HG03521 (cell line): ENCODE data around the gene SLC35B3.
A peak's percentile ranks its signal among the peaks of the same experiment; 100 is the strongest.
"Not testable (repeated sequence)": the region's sequence is repeated elsewhere in the genome, so short reads cannot be mapped to it uniquely, and the experiment has no call there.

Source experiments
- ATAC-seq: cut with Tn5 transposase; IDR thresholded peaks from one replicate; pipeline ENCODE4 v1.9.1; 2021; ENCODE audit warnings: mild to moderate bottlenecking, moderate library complexity; ENCODE audit not compliant: unreplicated experiment

SLC35B3 gene

DNA sequence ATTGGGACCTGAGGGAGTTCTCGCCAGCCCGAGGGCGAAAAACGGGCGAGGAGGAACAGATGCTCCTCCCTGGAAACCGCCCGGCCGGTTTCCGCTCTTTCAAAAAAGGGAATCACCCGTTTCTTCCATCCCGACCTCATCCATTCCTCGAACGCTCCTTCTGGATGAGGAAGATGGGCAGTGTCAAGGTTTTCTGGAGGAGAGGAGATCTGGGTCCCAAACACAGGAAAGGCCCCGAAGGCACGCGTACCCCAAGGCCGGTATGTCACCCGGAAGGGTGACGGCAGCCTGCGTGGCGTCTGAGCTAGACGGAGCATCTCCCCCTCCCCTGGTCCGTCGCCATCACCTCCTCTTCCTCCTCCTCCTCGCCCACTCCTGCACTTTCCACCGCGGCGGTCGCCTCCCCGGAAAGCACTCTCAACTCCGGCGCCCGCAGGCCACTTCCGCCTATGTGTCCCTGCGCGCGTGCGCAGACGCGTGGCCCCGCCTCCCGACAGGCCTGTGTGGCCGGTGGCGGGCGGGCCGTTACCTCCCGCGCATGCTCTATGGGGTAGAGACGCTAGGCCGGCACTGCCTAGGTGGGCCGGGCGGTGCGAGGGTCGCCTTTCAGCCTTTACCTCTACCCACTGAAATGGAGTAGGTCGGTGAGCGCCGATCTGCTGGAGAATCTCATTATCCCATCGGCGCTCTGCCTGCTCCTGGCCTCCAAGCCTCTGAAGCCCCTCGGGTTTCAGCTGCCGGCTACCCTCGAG, at the start of gene SLC35B3:
Gene SLC35B3, minus strand, starts transcription at position 453 of the 752 bp plus-strand sequence.
- peak; percentile 94 for ATAC-seq

GRCh38 chr6:8483650-8484049, 48.3 kb upstream of the SLC35B3 start:
- ATAC-seq: no peak

- ATAC-seq: no peak
Observed at GRCh38 chr6:8481727-8482126, 46.4 kb upstream of the SLC35B3 start.

- no peak for ATAC-seq
Observed at GRCh38 chr6:8478418-8478817, 43.1 kb upstream of the SLC35B3 start.

DNA sequence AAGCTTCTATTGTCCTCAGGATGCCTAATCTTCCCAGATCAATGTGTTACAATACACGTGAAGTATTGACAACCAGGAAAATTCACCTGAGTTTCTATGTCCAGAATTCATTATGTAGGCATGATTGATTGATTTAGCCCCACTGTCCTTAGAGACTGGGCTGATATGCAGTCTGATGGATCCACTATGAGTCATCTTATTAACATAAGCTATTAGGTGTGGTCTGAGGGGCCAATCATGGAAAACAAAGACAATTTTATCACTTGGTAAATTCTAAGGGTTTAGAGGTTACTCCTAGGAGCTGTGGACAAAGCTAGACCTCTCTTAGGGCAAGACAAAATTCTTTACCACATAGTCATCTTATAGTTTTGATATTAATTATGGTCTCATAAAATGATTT, 41.3 kb upstream of the SLC35B3 start:
- ATAC-seq: no peak

- ATAC-seq: no peak
Observed at GRCh38 chr6:8468552-8469356, 33.4 kb upstream of the SLC35B3 start.

DNA sequence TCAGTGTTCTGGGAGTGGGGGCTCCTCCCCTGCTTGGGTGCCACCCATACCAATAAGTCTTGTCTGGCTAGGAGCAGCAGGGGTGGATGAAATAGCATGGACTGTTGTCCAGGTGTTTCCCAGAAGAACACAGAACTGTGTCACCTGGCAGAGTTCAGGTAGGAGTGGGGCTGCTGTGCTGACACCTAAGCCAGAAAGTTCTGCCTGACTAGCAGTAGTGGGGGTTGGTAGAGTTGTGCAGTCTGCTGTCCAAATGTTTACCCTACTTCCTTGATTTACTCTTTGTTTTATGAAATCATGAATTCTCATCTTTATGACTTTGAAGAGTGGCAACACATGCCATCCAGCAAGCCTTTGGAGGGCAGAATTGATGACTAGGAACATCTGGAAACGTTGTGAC, 27.3 kb upstream of the SLC35B3 start:
- ATAC-seq: no peak

GRCh38 chr6:8462169-8462568, 26.8 kb upstream of the SLC35B3 start:
- ATAC-seq: no peak

DNA sequence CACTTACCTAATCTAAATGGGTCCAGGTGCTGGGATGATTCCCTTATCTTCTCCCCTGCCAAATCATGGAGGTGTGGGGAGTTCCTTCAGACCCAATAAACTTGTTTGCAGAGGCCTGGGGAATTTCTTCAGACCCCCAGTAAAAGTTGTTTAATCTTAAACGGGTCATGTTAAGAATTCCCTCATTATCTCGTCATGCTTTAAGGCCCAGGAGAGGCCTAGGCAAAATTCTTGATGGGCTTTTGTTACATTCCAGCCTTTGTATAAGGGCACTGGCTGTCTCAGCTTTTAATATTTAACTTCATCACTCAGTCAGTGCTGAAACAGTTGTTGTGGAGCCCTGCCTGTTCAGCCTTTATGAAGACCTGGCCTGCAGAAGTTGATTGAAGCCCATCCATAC, 11.0 kb upstream of the SLC35B3 start:
- ATAC-seq: no peak

- ATAC-seq: not testable (repeated sequence)
Observed at GRCh38 chr6:8445930-8446329, 10.6 kb upstream of the SLC35B3 start.

GRCh38 chr6:8442150-8442549, 6.8 kb upstream of the SLC35B3 start:
- ATAC-seq: no peak

DNA sequence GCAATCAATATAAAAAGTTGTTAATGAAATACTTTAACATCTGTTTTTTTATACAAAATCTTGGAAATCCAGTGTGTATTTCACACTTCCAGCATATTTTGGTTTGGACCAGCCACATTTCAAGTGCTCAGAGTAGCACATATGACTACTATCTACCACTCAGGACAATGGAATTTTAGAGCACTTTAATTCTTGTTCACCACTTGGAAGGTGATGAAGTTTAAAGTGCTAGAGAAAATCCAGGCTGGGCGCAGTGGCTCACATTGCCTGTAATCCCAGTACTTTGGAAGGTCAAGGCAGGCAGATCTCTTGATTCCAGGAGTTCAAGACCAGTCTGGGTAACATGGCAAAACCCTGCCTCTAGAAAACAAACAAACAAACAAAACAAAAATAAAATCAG, 6.1 kb upstream of the SLC35B3 start:
- no peak for ATAC-seq

DNA sequence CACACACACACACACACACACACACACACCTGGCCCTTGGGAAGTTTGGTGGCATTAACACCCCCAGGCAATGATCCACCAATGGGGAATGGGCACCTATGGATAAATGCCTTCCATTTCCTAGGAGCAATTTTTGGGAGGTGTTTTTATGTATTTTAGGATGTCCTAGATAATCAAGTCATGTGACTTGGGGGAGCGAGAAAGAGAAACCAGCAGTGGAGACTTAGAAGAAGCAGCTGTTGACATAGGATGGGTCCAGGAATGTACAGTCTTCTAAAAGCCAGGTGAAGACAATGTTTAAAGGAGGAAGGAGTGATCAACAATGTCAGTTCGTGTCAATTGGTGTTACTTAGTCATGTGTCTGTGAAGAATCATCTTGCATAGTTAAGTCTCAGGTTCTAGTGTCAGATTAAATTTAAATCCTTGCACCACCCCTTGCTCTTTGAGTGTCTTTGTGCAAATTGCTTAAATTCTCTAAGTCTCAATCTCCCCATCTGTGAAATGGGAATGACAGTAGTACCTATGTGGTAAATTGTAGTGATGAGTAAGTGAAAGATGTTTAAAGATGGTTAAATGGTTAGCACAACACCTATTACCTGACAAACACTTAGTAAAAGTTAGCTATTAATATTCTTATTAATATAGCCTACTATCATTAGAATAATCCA, 4.4 kb upstream of the SLC35B3 start:
- no peak for ATAC-seq

GRCh38 chr6:8437813-8438212, 2.5 kb upstream of the SLC35B3 start:
- ATAC-seq: no peak

- no peak for ATAC-seq
Observed at GRCh38 chr6:8436966-8437365, 1.6 kb upstream of the SLC35B3 start.

DNA sequence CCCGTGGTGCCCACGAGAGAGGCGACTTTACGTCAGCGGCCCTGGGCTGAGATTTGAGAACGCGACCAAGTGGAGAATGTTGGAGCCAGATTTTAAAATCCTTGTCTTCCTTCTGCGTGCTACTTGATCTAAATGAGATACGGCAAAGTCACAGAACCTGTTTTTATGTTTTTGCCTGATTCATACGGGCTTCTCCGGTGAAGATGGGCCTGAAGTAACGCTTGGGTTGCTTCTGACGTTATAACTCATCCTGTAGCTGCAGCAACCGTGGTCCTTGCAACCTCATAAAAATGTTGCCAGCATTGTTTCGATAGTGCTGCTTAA, 462 bp upstream of the SLC35B3 start:
- ATAC-seq: no peak

DNA sequence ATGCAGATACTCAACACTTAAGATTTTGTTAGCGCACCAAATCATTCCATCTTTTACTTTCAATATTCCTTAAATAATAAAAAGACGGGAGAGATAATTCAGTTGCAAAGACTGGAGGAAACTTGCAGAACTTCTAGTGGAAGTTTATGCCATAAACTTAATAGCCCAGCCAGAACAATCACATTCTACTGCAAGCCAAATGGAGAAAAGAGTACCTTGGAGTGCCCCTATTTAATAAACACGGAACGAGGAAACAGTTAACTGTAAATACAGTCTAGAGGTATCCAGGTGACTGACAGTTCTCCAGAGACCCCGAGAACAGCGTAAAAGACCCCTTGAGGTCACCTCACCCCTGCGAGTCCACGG, 635 bp downstream of the SLC35B3 start:
- peak; percentile 24 for ATAC-seq

GRCh38 chr6:8432614-8433013, 2.7 kb downstream of the SLC35B3 start:
- no peak for ATAC-seq

DNA sequence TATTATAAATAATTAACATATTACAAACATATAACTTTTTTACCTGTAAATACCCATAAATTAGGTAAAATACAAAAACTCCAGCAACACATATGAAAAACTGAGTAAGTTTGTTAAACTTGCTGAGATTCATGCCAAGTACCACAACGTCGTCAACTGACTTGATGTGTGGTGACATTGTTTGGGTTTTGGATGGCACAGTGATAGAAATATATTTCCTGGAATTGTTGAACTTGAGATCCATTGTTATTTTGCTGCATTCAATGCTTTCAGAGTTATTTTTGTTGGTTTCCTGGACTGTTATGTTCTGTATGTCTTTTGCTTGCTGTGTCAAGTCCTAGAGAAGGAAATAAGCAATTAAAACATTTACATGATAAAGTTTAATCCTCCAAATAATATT, 5.5 kb downstream of the SLC35B3 start:
- no peak for ATAC-seq

DNA sequence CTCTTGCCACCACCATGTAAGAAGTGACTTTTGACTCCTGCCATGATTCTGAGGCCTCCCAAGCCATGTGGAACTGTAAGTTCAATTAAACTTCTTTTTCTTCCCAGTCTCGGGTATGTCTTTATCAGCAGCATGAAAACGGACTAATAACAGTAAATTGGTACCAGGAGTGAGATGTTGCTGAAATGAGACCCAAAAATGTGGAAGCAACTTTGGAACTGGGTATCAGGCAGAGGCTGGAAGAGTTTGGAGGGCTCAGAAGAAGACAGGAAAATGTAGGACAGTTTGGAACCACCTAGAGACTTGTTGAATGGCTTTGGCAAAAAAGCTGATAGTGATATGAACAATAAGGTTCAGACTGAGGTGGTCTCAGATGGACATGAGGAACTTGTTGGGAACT, 8.8 kb downstream of the SLC35B3 start:
- not testable (repeated sequence) for ATAC-seq

DNA sequence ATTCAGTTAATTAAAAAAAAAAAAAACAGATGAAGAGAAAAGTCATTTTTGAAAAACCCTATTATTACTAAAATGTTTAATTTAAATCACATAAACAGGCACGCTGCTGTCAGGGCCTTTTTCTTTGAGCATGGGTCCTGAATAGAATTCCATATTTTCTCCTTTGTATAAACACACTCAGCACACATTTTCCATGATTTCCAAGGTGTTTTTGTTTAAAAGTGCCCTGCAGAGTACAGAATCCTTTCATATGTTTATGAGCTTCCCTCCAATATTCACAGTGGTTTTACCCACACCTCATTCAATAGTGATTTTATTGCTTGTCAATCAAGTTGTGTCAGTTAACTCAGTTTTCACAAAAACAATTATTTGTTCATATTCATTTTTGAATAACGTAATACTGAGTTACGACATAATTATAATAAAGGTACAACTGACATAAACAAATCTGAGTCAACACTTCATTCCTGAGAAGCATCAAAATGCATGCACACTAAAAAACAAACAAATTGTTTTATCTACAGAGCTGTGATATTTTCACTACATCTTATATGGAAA, 15.2 kb downstream of the SLC35B3 start:
- ATAC-seq: no peak

GRCh38 chr6:8415913-8416312, 19.4 kb downstream of the SLC35B3 start:
- ATAC-seq: no peak
